SK-N-SH (cell line): ENCODE data around the gene ST8SIA6. TPM values are rescaled to one million over a fixed set of nuclear protein-coding genes. Genes with fewer than 3 reads are reported as not detected.

Experiments
- CTCF ChIA-PET: fragments of 300-600, 350-600 bp; formaldehyde crosslinking; extraction: SDS; loops from one replicate; lab custom pipeline; 2021; lab: Yijun Ruan, JAX
- POLR2A ChIA-PET: fragments of 350-600 bp; sonication (Branson Sonifier 250); formaldehyde crosslinking; extraction: SDS; loops from one replicate; lab custom pipeline; 2020; ENCODE audit warnings: antibody characterized with exemption, inconsistent platforms; lab: Yijun Ruan, JAX
- DNase-seq: peaks from one replicate; pipeline ENCODE4 v3.0.0; 2012
- H2AFZ ChIP-seq: fragments of 200-600 bp; sonication (generic); 2 replicates; pipeline ENCODE4 v1.8.1; 2016; ENCODE audit warnings: antibody characterized with exemption, mild to moderate bottlenecking, low read depth
- H3F3A ChIP-seq: fragments of 200-600 bp; sonication (generic); replicated peaks from 2 replicates; pipeline ENCODE3; 2016; ENCODE audit warnings: antibody characterized with exemption, mild to moderate bottlenecking; ENCODE audit not compliant: insufficient read depth
- H3K27ac ChIP-seq, 2 experiments: fragments of 200-500 bp in 1 of 2; fragments of 200-600 bp in 1 of 2; sonication (Bioruptor generic) in 1 of 2; sonication (generic), shearing (Covaris generic) in 1 of 2; 2 replicates each; pipeline versions ENCODE4 v1.5.1 to v1.6.1; 2014 to 2016; ENCODE audit warnings: low read depth in 2 of 2, inconsistent platforms in 1 of 2, low read length in 1 of 2, mild to moderate bottlenecking in 1 of 2, mixed read lengths in 1 of 2
- H3K27me3 ChIP-seq: fragments of 200-600 bp; sonication (generic), shearing (Covaris generic); 2 replicates; pipeline ENCODE4 v1.6.1; 2016; ENCODE audit warnings: mixed run types; ENCODE audit not compliant: insufficient read depth
- H3K36me3 ChIP-seq, 2 experiments: fragments of 200-500 bp in 1 of 2; fragments of 200-600 bp in 1 of 2; sonication (Bioruptor generic) in 1 of 2; sonication (generic) in 1 of 2; replicated peaks in 1 of 2; 2 replicates each; pipeline versions ENCODE3 to v1.5.1; 2014 to 2016; ENCODE audit warnings: low read length in 1 of 2, mild to moderate bottlenecking in 1 of 2; ENCODE audit not compliant: insufficient read depth in 2 of 2, control insufficient read depth in 1 of 2
- H3K4me1 ChIP-seq, 2 experiments: fragments of 200-500 bp in 1 of 2; fragments of 200-600 bp in 1 of 2; sonication (Bioruptor generic) in 1 of 2; sonication (generic), shearing (Covaris generic) in 1 of 2; 2 replicates each; pipeline versions ENCODE4 v1.5.1 to v1.6.1; 2014 to 2016; ENCODE audit warnings: low read depth in 1 of 2, low read length in 1 of 2, mixed run types in 1 of 2; ENCODE audit not compliant: insufficient read depth in 2 of 2, control insufficient read depth in 1 of 2
- H3K4me2 ChIP-seq: fragments of 200-600 bp; sonication (generic), shearing (Covaris generic); 2 replicates; pipeline ENCODE4 v1.6.1; 2017; ENCODE audit warnings: mixed run types
- H3K4me3 ChIP-seq, 2 experiments: fragments of 200-500 bp in 1 of 2; fragments of 200-600 bp in 1 of 2; sonication (Bioruptor generic) in 1 of 2; sonication (generic), shearing (Covaris generic) in 1 of 2; 2 replicates each; pipeline versions ENCODE4 v1.5.1 to v1.8.1; 2014 to 2016; ENCODE audit warnings: low read depth in 2 of 2, inconsistent platforms in 1 of 2, low read length in 1 of 2, mild to moderate bottlenecking in 1 of 2, mixed read lengths in 1 of 2, moderate library complexity in 1 of 2
- H3K79me2 ChIP-seq: fragments of 200-600 bp; sonication (generic); 2 replicates; pipeline ENCODE4 v1.8.1; 2017; ENCODE audit warnings: mild to moderate bottlenecking; ENCODE audit not compliant: insufficient read depth
- H3K9ac ChIP-seq: fragments of 200-600 bp; sonication (generic); 2 replicates; pipeline ENCODE4 v1.6.1; 2017; ENCODE audit warnings: mixed run types
- H3K9me2 ChIP-seq: fragments of 200-600 bp; sonication (generic); 2 replicates; pipeline ENCODE4 v1.6.1; 2017; ENCODE audit warnings: mixed run types
- H3K9me3 ChIP-seq: fragments of 200-600 bp; sonication (generic); 2 replicates; pipeline ENCODE4 v1.6.1; 2017; ENCODE audit warnings: mixed run types, mild to moderate bottlenecking, moderate library complexity
- H4K20me1 ChIP-seq: fragments of 200-600 bp; sonication (generic); 2 replicates; pipeline ENCODE4 v1.6.1; 2017; ENCODE audit warnings: mild to moderate bottlenecking, mixed run types; ENCODE audit not compliant: insufficient read depth
- CHD2 ChIP-seq: fragments of 150-350 bp; IDR thresholded peaks from 2 replicates; pipeline ENCODE4 v1.6.1; 2018; ENCODE audit warnings: low read length; ENCODE audit not compliant: partially characterized antibody
- FOXJ3 ChIP-seq: sonication (generic); formaldehyde crosslinking; IDR thresholded peaks from 2 replicates; pipeline ENCODE4 v1.5.1; 2020; ENCODE audit warnings: mild to moderate bottlenecking, missing genetic modification reagents
- FOXM1 ChIP-seq: IDR thresholded peaks from 2 replicates; pipeline ENCODE4 v1.4.0; 2012; ENCODE audit warnings: low read depth, mild to moderate bottlenecking
- PBX3 ChIP-seq: IDR thresholded peaks from 2 replicates; pipeline ENCODE4; 2012
- POLR2AphosphoS5 ChIP-seq: IDR thresholded peaks from 2 replicates; pipeline ENCODE4 v1.6.1; 2012; ENCODE audit warnings: low read depth, low read length
- RCOR1 ChIP-seq: fragments of 150-350 bp; IDR thresholded peaks from 2 replicates; pipeline ENCODE4 v1.6.1; 2017; ENCODE audit warnings: antibody characterized with exemption, low read length
- RFX5 ChIP-seq: IDR thresholded peaks from 2 replicates; pipeline ENCODE4 v1.6.1; 2012; ENCODE audit warnings: mild to moderate bottlenecking, improper control_type of control experiment, low read length
- RXRA ChIP-seq: IDR thresholded peaks from 2 replicates; pipeline ENCODE4 v1.4.0; 2012; ENCODE audit warnings: low read depth, mild to moderate bottlenecking, borderline replicate concordance
- TAF1 ChIP-seq: IDR thresholded peaks from 2 replicates; pipeline ENCODE4 v1.6.1; 2012; ENCODE audit warnings: low read depth, mild to moderate bottlenecking, low read length, moderate library complexity, borderline replicate concordance
- YY1 ChIP-seq: IDR thresholded peaks from 2 replicates; pipeline ENCODE4 v1.4.0; 2012; ENCODE audit warnings: low read depth, mild to moderate bottlenecking
- WGBS: methylation state at CpG from one replicate; pipeline ENCODE4 v1.1.6; 2017; ENCODE audit warnings: low lambda C conversion rate; 5-methylcytosine and 5-hydroxymethylcytosine counted together
- polyA plus RNA-seq, 3 experiments: library from polyadenylated mRNA; depleted of rRNA; stranded (reverse); fragments of >200 nt; gene quantifications; 2 replicates each; pipeline ENCODE4 v1.2.3, GENCODE V29; 2012
- TF ChIP-seq, protein P1 (sequence below): fragments of 150-350 bp; IDR thresholded peaks from 2 replicates; pipeline ENCODE4 v1.6.1; 2016; ENCODE audit warnings: mild to moderate bottlenecking, low read depth, low read length
- TF ChIP-seq, protein P2 (sequence below): IDR thresholded peaks from 2 replicates; pipeline ENCODE4 v1.4.0; 2012; ENCODE audit warnings: low read depth
- TF ChIP-seq, protein P3 (sequence below): IDR thresholded peaks from 2 replicates; pipeline ENCODE4 v1.6.1; 2012; ENCODE audit warnings: mild to moderate bottlenecking, low read depth, low read length, moderate library complexity
- TF ChIP-seq, protein P4 (sequence below): fragments of 150-350 bp; IDR thresholded peaks from 2 replicates; pipeline ENCODE4 v1.6.1; 2017; ENCODE audit warnings: antibody characterized with exemption, low read length, low read depth, borderline replicate concordance

The ST8SIA6 gene
- polyA plus RNA-seq, 1 of the 3 experiments (the other 2 are of a cell fraction): 0.03 TPM

DNA sequence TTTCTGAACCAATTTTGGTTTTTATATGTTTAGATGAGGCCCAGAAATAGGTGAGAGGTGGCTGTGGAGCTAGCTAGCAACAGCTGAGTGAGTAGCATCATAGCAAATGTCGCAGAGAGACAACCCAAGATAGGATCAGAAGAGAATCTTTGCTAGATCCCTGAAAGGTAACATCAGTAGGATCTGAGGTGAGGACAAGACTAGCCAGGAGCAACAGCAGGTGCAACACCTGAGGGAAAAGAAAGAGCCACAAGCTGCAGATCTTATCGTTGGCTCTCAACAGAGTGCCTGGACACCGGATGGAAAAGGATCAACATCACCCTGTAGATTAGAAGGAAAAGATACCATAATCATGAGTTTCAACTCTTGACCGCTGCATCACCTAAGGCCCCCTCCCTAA lies 4.4 kb downstream of the ST8SIA6 start:
- Histone ChIP-seq H3F3A (peaks cover 5% of the 10 kb centered on the region), H3K27me3 (no peaks in the 10 kb centered on the region; the same call in 1 of the 2 replicates), H4K20me1 (no peaks in the 10 kb centered on the region), H3K27ac (no peak overlapping the region), H3K4me3 (no peak overlapping the region), H2AFZ (no peak overlapping the region)
- ChIA-PET CTCF (interaction anchor here (1.2 kb wide), 1 partner anchor 160 kb away, joined by 3 read pairs; no protein-coding TSS in a partner anchor), POLR2A (no interaction called here)
- TF ChIP-seq RFX5: no peak
- TF ChIP-seq, protein P1, sequence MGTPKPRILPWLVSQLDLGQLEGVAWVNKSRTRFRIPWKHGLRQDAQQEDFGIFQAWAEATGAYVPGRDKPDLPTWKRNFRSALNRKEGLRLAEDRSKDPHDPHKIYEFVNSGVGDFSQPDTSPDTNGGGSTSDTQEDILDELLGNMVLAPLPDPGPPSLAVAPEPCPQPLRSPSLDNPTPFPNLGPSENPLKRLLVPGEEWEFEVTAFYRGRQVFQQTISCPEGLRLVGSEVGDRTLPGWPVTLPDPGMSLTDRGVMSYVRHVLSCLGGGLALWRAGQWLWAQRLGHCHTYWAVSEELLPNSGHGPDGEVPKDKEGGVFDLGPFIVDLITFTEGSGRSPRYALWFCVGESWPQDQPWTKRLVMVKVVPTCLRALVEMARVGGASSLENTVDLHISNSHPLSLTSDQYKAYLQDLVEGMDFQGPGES: no peak
- TF ChIP-seq CHD2: no peak
- TF ChIP-seq RCOR1: no peak
- no peak for TF ChIP-seq FOXJ3 (CRISPR knock-in tag)
- TF ChIP-seq TAF1: no peak
- TF ChIP-seq RXRA: no peak
- TF ChIP-seq YY1: no peak
- TF ChIP-seq, protein P2, sequence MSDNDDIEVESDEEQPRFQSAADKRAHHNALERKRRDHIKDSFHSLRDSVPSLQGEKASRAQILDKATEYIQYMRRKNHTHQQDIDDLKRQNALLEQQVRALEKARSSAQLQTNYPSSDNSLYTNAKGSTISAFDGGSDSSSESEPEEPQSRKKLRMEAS: no peak
- no peak for TF ChIP-seq FOXM1
- TF ChIP-seq, protein P3, sequence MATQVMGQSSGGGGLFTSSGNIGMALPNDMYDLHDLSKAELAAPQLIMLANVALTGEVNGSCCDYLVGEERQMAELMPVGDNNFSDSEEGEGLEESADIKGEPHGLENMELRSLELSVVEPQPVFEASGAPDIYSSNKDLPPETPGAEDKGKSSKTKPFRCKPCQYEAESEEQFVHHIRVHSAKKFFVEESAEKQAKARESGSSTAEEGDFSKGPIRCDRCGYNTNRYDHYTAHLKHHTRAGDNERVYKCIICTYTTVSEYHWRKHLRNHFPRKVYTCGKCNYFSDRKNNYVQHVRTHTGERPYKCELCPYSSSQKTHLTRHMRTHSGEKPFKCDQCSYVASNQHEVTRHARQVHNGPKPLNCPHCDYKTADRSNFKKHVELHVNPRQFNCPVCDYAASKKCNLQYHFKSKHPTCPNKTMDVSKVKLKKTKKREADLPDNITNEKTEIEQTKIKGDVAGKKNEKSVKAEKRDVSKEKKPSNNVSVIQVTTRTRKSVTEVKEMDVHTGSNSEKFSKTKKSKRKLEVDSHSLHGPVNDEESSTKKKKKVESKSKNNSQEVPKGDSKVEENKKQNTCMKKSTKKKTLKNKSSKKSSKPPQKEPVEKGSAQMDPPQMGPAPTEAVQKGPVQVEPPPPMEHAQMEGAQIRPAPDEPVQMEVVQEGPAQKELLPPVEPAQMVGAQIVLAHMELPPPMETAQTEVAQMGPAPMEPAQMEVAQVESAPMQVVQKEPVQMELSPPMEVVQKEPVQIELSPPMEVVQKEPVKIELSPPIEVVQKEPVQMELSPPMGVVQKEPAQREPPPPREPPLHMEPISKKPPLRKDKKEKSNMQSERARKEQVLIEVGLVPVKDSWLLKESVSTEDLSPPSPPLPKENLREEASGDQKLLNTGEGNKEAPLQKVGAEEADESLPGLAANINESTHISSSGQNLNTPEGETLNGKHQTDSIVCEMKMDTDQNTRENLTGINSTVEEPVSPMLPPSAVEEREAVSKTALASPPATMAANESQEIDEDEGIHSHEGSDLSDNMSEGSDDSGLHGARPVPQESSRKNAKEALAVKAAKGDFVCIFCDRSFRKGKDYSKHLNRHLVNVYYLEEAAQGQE: no peak
- TF ChIP-seq, protein P4, sequence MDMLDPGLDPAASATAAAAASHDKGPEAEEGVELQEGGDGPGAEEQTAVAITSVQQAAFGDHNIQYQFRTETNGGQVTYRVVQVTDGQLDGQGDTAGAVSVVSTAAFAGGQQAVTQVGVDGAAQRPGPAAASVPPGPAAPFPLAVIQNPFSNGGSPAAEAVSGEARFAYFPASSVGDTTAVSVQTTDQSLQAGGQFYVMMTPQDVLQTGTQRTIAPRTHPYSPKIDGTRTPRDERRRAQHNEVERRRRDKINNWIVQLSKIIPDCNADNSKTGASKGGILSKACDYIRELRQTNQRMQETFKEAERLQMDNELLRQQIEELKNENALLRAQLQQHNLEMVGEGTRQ: no peak
- no peak for TF ChIP-seq PBX3
- TF ChIP-seq POLR2AphosphoS5: no peak
- TF ChIP-seq, all 33 proteins: peak for 0
- Histone ChIP-seq H3K9ac (no peak overlapping the region), H3K4me1 (peaks cover 0 to 5% of the 10 kb centered on the region in 2 experiments; a peak in 2 of 4 replicates), H3K4me2 (no peak overlapping the region), H3K36me3 (no peaks in the 10 kb centered on the region), H3K9me3 (no peaks in the 10 kb centered on the region; the same call in none of the 2 replicates), H3K9me2 (no peaks in the 10 kb centered on the region), H3K79me2 (no peaks in the 10 kb centered on the region)
- DNase-seq: no peak
- 62% methylated on average over 4 of the region's 4 CpGs for WGBS
